HL-60 (cell line): ENCODE measurements around the gene RAX2.

Source experiments
- DNase-seq, 2 experiments: peaks; one replicate each; pipeline ENCODE4 v3.0.0-alpha.2; 2010 to 2020; ENCODE audit warnings: low read depth in 1 of 2, low spot score in 1 of 2
- H3K27ac ChIP-seq: fragments of 250-450 bp; sonication (Bioruptor Pico); replicated peaks from 2 replicates; pipeline ENCODE4 v1.5.1; 2020; ENCODE audit warnings: mild to moderate bottlenecking, moderate library complexity
- H3K27me3 ChIP-seq: fragments of 250-450 bp; sonication (Bioruptor Pico); 2 replicates; pipeline ENCODE4 v1.5.1; 2021; ENCODE audit warnings: mild to moderate bottlenecking, moderate library complexity; ENCODE audit not compliant: insufficient read depth, poor library complexity, severe bottlenecking
- H3K4me3 ChIP-seq: replicated peaks from 2 replicates; pipeline ENCODE4 v1.5.1; 2011; ENCODE audit warnings: mild to moderate bottlenecking, control low read depth, low read length; ENCODE audit not compliant: insufficient read depth
- GABPA ChIP-seq: IDR thresholded peaks from 2 replicates; pipeline ENCODE4 v1.6.1; 2012; ENCODE audit warnings: low read depth
- POLR2AphosphoS5 ChIP-seq: IDR thresholded peaks from 2 replicates; pipeline ENCODE4 v1.6.1; 2012; ENCODE audit warnings: low read depth
- SPI1 ChIP-seq: IDR thresholded peaks from 2 replicates; pipeline ENCODE4 v1.6.1; 2012; ENCODE audit warnings: low read depth, mild to moderate bottlenecking, borderline replicate concordance
- TF ChIP-seq, protein P1 (sequence below): IDR thresholded peaks from one replicate; pipeline ENCODE4 v1.5.1; 2011; ENCODE audit warnings: low read length, control low read depth, inconsistent platforms; ENCODE audit not compliant: insufficient read depth
- TF ChIP-seq, protein P2 (sequence below): IDR thresholded peaks from 2 replicates; pipeline ENCODE4 v1.6.1; 2012; ENCODE audit warnings: low read depth; ENCODE audit not compliant: insufficient replicate concordance

RAX2 gene

DNA sequence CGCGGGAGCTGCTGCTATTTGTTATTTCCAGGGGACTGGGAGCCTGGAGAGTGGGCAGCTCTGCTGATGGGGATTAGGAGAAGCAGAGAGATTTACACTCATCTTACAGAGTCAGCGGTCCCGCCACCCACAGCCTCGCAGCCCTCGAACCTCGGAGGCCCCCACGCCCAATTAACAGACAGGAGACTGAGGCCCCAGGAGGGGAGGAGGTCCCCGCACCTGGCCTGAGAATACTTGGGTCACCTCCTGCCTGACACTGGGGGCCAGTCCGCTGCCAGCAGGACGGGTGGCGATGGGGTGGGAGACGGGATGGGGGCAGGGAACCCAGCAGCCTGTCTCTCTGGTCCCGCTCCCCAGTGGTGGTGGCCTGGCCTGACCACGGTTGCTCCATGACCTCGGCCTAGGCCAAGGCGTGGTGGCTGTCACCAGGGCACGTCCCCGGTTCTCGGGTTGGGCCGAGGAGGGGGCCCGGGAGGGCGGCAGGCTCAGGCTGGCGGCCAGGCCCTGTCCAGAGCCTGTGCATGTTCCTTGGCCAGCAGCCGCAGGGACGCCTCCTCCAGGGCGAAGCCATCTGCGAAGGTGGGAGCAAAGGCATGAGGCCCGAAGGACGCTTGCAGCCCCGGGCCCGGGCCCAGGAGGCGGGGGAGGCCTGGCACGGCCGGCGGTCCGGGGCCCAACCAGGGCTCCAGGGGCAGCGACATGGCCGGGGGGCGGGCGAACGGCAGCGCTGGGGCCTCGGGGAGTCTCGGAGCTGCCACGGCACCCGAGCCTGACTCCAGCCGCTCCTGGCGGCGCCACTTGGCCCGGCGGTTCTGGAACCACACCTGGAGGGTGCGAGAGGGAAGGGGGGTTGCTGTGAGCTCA is 1.7 kb downstream of the RAX2 start:
- Histone ChIP-seq H3K27ac (no peak overlapping the region), H3K4me3 (no peak overlapping the region), H3K27me3 (no peaks in the 10 kb centered on the region)
- DNase-seq: no peak
- no peak for TF ChIP-seq POLR2AphosphoS5
- TF ChIP-seq, protein P1, sequence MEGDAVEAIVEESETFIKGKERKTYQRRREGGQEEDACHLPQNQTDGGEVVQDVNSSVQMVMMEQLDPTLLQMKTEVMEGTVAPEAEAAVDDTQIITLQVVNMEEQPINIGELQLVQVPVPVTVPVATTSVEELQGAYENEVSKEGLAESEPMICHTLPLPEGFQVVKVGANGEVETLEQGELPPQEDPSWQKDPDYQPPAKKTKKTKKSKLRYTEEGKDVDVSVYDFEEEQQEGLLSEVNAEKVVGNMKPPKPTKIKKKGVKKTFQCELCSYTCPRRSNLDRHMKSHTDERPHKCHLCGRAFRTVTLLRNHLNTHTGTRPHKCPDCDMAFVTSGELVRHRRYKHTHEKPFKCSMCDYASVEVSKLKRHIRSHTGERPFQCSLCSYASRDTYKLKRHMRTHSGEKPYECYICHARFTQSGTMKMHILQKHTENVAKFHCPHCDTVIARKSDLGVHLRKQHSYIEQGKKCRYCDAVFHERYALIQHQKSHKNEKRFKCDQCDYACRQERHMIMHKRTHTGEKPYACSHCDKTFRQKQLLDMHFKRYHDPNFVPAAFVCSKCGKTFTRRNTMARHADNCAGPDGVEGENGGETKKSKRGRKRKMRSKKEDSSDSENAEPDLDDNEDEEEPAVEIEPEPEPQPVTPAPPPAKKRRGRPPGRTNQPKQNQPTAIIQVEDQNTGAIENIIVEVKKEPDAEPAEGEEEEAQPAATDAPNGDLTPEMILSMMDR: no peak
- TF ChIP-seq GABPA: no peak

DNA sequence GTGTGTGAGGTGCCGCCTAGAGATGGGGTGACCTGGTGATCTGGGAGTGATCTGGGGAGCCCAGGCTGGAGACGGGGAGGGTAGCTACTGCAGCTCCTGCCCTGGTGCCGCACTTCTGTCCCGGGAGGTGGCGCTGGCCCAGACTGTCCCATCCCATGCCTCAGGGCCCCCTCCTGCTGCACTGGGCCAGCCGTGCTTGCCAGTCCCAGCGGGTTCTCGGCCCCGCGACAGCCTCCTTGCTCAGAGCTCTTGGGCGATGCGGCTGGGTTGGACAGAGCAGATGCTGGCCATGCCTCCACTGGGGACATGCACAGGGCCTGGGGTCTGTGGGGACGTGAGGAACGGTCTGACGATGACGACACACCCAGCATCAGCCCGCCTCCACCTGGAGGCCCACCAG is 2.5 kb downstream of the RAX2 start:
- Histone ChIP-seq H3K27me3 (no peaks in the 10 kb centered on the region), H3K4me3 (no peak overlapping the region), H3K27ac (no peak overlapping the region)
- no peak for DNase-seq
- TF ChIP-seq, protein P1: no peak
- no peak for TF ChIP-seq POLR2AphosphoS5
- no peak for TF ChIP-seq GABPA
- TF ChIP-seq, protein P2, sequence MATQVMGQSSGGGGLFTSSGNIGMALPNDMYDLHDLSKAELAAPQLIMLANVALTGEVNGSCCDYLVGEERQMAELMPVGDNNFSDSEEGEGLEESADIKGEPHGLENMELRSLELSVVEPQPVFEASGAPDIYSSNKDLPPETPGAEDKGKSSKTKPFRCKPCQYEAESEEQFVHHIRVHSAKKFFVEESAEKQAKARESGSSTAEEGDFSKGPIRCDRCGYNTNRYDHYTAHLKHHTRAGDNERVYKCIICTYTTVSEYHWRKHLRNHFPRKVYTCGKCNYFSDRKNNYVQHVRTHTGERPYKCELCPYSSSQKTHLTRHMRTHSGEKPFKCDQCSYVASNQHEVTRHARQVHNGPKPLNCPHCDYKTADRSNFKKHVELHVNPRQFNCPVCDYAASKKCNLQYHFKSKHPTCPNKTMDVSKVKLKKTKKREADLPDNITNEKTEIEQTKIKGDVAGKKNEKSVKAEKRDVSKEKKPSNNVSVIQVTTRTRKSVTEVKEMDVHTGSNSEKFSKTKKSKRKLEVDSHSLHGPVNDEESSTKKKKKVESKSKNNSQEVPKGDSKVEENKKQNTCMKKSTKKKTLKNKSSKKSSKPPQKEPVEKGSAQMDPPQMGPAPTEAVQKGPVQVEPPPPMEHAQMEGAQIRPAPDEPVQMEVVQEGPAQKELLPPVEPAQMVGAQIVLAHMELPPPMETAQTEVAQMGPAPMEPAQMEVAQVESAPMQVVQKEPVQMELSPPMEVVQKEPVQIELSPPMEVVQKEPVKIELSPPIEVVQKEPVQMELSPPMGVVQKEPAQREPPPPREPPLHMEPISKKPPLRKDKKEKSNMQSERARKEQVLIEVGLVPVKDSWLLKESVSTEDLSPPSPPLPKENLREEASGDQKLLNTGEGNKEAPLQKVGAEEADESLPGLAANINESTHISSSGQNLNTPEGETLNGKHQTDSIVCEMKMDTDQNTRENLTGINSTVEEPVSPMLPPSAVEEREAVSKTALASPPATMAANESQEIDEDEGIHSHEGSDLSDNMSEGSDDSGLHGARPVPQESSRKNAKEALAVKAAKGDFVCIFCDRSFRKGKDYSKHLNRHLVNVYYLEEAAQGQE: no peak
- no peak for TF ChIP-seq SPI1

DNA sequence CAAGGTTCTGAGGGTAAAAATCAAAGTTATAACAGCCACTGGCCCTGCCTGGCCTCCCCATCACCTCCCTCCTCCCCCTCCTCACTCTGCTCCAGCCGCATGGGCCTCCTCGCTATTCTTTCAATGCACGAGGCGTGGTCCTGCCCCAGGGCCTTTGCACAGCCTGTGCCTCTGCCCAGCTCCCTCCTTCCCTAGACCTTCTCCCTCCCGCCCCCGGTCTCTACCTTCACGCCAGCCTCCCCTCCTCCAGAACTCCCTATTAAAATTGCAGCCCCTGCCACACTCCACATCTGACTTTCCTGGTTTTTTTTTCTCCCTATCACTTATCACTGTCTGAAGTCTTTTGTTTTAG is 3.3 kb downstream of the RAX2 start:
- no peak overlapping the region for H3K4me3 ChIP-seq
- TF ChIP-seq, protein P1: no peak
- TF ChIP-seq POLR2AphosphoS5: no peak
- TF ChIP-seq, protein P2: no peak
- no peaks in the 10 kb centered on the region for H3K27me3 ChIP-seq

More for the DNA sequence above, 3.3 kb downstream of the RAX2 start:
- no peak for DNase-seq
- no peak overlapping the region for H3K27ac ChIP-seq
